ENCODE results near the gene KCNH3.

The KCNH3 gene

DNA sequence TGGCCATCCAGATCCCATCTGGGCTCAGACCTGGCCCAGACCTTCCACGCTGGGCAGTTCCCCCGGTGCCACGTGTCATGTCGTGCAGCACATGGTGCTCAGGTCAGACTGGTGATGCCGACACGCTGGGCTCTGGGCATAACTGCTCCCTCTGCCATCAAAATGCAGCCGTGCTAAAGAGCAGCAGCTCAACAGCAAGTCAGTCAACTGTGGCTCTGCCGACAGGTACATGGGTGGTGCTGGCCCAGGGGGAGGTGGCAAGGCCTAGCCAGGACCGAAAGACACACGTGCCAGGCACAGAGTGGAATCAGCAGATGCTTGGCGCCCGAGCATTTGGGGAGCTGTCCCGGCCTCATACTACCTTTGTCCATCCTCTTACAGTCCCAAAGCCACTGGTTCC is 27.5 kb downstream of the KCNH3 start:
- Histone ChIP-seq H3K4me3 (ENCODE audit: low read depth, low read length) (no peak overlapping the region), H3K9me3 (ENCODE audit: control insufficient read depth, insufficient read depth, low read depth, low read length) (no peaks in the 10 kb centered on the region), H3K36me3 (ENCODE audit: control insufficient read depth in 2 of 2, insufficient read depth in 1 of 2, low read length in 2 of 2) (peaks cover 10 to 56% of the 10 kb centered on the region in 2 experiments), H3K27ac (ENCODE audit: extremely low read depth, low read depth, low read length) (no peak overlapping the region), H3K4me1 (ENCODE audit: control insufficient read depth, insufficient read depth, low read length) (no peaks in the 10 kb centered on the region)
- ChIA-PET POLR2A (interaction anchor here (0.5 to 1.7 kb wide), 4 partner anchors 11 to 494 kb away, joined by 4 to 9 read pairs (median 5); partner anchors contain the start of gene SPATS2), CTCF (interaction anchor here (0.6 to 1.9 kb wide), 8 partner anchors 14 to 523 kb away, joined by 3 to 10 read pairs (median 3); no protein-coding TSS in a partner anchor)
- TF ChIP-seq ZNF747 (tag by site-specific recombination; IDR thresholded peaks at IDR 0.05) (no peak), ZNF768 (tag by site-specific recombination; IDR thresholded peaks at IDR 0.05) (no peak), FEZF1 (tag by site-specific recombination; IDR thresholded peaks at IDR 0.05) (no peak), KLF8 (tag by site-specific recombination; IDR thresholded peaks at IDR 0.05) (no peak), SCRT2 (tag by site-specific recombination; IDR thresholded peaks at IDR 0.05) (no peak), ZFHX2 (tag by site-specific recombination; conservative IDR thresholded peaks at IDR 0.05) (no peak), ZNF174 (tag by site-specific recombination; IDR thresholded peaks at IDR 0.05) (no peak), OSR2 (tag by site-specific recombination; IDR thresholded peaks at IDR 0.05) (no peak), ZNF223 (tag by site-specific recombination; IDR thresholded peaks at IDR 0.05) (no peak), ZNF274 (IDR thresholded peaks at IDR 0.05; ENCODE audit: low read length) (no peak), ZNF274 (tag by site-specific recombination; IDR thresholded peaks at IDR 0.05; ENCODE audit: borderline replicate concordance) (no peak), ZNF549 (tag by site-specific recombination; IDR thresholded peaks at IDR 0.05) (no peak), ZNF501 (tag by site-specific recombination; IDR thresholded peaks at IDR 0.05) (no peak), ZNF112 (tag by site-specific recombination; IDR thresholded peaks at IDR 0.05) (no peak)
- TF ChIP-seq, protein P1, sequence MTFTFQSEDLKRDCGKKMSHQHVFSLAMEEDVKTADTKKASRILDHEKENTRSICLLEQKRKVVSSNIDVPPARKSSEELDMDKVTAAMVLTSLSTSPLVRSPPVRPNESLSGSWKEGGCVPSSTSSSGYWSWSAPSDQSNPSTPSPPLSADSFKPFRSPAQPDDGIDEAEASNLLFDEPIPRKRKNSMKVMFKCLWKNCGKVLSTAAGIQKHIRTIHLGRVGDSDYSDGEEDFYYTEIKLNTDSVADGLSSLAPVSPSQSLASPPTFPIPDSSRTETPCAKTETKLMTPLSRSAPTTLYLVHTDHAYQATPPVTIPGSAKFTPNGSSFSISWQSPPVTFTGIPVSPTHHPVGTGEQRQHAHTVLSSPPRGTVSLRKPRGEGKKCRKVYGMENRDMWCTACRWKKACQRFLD (tag by site-specific recombination; IDR thresholded peaks at IDR 0.05): no peak
- TF ChIP-seq, protein P2, sequence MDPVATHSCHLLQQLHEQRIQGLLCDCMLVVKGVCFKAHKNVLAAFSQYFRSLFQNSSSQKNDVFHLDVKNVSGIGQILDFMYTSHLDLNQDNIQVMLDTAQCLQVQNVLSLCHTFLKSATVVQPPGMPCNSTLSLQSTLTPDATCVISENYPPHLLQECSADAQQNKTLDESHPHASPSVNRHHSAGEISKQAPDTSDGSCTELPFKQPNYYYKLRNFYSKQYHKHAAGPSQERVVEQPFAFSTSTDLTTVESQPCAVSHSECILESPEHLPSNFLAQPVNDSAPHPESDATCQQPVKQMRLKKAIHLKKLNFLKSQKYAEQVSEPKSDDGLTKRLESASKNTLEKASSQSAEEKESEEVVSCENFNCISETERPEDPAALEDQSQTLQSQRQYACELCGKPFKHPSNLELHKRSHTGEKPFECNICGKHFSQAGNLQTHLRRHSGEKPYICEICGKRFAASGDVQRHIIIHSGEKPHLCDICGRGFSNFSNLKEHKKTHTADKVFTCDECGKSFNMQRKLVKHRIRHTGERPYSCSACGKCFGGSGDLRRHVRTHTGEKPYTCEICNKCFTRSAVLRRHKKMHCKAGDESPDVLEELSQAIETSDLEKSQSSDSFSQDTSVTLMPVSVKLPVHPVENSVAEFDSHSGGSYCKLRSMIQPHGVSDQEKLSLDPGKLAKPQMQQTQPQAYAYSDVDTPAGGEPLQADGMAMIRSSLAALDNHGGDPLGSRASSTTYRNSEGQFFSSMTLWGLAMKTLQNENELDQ (tag by site-specific recombination; IDR thresholded peaks at IDR 0.05; ENCODE audit: low read depth): no peak

DNA sequence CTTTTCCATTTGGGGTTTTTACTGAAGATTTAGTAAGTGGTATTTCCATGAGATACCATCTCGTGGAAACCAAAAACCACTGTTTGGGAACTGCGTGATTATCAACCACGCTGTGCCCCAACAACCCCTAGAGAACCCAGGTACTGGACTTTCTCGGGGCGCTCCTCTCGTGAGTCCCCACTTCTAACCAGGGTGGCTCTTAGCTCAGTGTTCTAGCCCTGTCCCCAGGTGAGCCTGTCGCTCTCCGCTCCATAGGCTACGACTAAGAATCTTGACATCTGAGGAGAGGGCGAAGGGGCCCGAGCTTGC is 28.4 kb downstream of the KCNH3 start:
- Histone ChIP-seq H3K27ac (ENCODE audit: extremely low read depth, low read depth, low read length) (peak overlapping the region; percentile 69), H3K4me1 (ENCODE audit: control insufficient read depth, insufficient read depth, low read length) (no peaks in the 10 kb centered on the region), H3K4me3 (ENCODE audit: low read depth, low read length) (peak overlapping the region; percentile 88), H3K9me3 (ENCODE audit: control insufficient read depth, insufficient read depth, low read depth, low read length) (no peaks in the 10 kb centered on the region), H3K36me3 (ENCODE audit: control insufficient read depth in 2 of 2, insufficient read depth in 1 of 2, low read length in 2 of 2) (peaks cover 5 to 49% of the 10 kb centered on the region in 2 experiments)
- POLR2A ChIA-PET: interaction anchor here (0.5 to 1.7 kb wide), 8 partner anchors 12 to 495 kb away, joined by 3 to 9 read pairs (median 4); partner anchors contain the start of genes SPATS2 and TMBIM6
- no peak for TF ChIP-seq ZNF394 (tag by site-specific recombination; IDR thresholded peaks at IDR 0.05; ENCODE audit: borderline replicate concordance)
- no peak for TF ChIP-seq TCF7L2 (IDR thresholded peaks at IDR 0.05; ENCODE audit: borderline replicate concordance, low read depth, low read length)
- no peak for TF ChIP-seq ZNF626 (tag by site-specific recombination; IDR thresholded peaks at IDR 0.05)
- no peak for TF ChIP-seq ZNF16 (tag by site-specific recombination; IDR thresholded peaks at IDR 0.05; ENCODE audit: low read depth)
- TF ChIP-seq PRDM6 (tag by site-specific recombination; IDR thresholded peaks at IDR 0.05): no peak
- no peak for TF ChIP-seq HOXA7 (CRISPR knock-in tag; IDR thresholded peaks at IDR 0.05; ENCODE audit: borderline replicate concordance)
- TF ChIP-seq ZNF585B (tag by site-specific recombination; IDR thresholded peaks at IDR 0.05): no peak
- TF ChIP-seq ZNF610 (tag by site-specific recombination; IDR thresholded peaks at IDR 0.05; ENCODE audit: borderline replicate concordance): no peak
- no peak for TF ChIP-seq ZNF23 (tag by site-specific recombination; IDR thresholded peaks at IDR 0.05; ENCODE audit: borderline replicate concordance)
- TF ChIP-seq ZFP41 (tag by site-specific recombination; IDR thresholded peaks at IDR 0.05; ENCODE audit: borderline replicate concordance): no peak
- no peak for TF ChIP-seq ZNF529 (tag by site-specific recombination; IDR thresholded peaks at IDR 0.05; ENCODE audit: insufficient replicate concordance)
- no peak for TF ChIP-seq REPIN1 (tag by site-specific recombination; IDR thresholded peaks at IDR 0.05; ENCODE audit: low read depth)
- CTCF ChIA-PET: interaction anchor here (0.6 to 1.9 kb wide), 10 partner anchors 12 to 524 kb away, joined by 3 to 10 read pairs (median 3); no protein-coding TSS in a partner anchor

Measured in HEK293 (cell line).